DMS53 (cell line): ENCODE measurements around the gene ATP2B2.

Experiments
- DNase-seq: peaks from one replicate; lab custom pipeline; 2025; lab: John Stamatoyannopoulos, UW

ATP2B2 gene

GRCh38 chr3:10400050-10400748 is 105.2 kb downstream of the ATP2B2 start:
- no peak for DNase-seq

- no peak for DNase-seq
Measured at GRCh38 chr3:10399634-10400033, 105.8 kb downstream of the ATP2B2 start.

DNA sequence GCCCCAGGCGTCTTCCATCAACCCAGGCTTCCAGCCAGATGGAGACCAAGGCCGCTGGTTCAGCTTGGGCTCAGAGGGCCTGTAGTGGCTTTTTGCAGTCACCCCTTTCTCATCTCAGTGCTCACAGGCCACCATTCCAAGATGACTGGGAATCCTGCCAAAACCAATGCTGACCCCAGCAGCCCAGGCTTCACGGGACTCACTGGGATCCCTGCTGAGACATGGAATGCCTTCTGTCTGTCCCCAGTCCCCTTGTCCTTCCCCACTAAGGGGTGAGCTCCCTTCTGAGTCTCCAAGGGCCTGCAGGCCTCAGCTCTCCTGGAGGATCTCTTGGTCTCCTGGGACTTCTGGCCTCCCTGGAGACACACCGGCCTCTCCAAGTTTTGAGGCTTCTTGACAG is 107.0 kb downstream of the ATP2B2 start:
- no peak for DNase-seq

DNA sequence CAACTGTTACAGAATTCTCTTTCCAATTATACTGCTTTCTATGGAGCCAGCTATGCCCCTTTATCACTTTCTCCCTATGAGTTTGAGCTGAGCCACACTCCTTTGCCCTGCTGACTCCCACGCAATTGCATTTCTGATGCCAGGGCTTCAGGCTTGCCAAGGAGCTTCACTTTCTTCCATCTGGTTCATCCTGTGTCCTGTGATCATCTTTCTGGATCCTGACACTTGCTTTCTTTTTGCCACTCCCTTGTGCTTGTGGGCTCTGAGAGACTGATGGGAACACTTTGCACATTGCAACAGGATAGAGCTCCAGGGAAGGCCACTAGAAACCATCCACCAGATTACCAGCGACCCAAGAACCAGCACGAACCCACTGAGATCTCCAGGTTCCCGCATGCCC is 107.5 kb downstream of the ATP2B2 start:
- DNase-seq, result no peak

DNA sequence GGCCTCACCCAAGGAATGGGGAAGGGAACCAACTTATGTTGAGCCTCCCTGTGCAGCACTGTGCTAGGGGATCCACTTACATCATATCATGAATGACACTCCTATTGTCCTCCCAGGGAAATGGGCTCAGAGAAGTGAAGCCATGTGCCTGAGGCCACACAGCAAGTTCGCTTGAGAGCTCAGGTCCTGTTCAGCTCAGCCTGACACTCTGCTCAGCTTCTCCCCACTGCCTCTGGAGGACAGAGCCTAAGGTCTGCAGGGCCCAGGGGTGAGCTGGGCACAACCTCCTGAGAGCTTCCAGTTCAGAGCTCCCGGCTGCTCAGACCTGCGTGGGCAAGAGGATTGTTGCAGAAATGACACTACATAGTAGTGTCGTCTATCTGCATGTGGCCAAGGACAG is 108.5 kb downstream of the ATP2B2 start:
- no peak for DNase-seq

GRCh38 chr3:10396083-10396482 is 109.3 kb downstream of the ATP2B2 start:
- DNase-seq, result no peak

GRCh38 chr3:10395671-10396070 is 109.7 kb downstream of the ATP2B2 start:
- no peak for DNase-seq

DNA sequence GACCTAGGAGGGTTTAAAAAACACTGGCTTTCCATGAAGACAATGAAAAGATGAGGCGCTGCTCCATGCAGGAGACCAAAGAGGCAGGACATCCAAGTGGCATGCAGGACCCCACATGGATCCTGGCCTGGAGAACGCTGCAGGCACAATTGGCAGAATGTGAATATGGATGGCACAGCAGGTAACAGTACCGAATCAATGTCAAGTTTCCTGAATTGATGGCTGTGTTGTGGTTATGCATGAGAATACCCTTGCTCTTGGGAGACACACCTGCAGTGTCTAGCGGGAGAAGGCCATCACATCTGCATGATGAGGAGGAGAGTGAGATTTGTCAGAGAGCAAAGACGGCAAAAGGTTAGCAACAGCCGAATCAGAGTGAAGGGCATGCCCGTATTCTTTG is 110.2 kb downstream of the ATP2B2 start:
- DNase-seq, result no peak

- DNase-seq, result no peak
Measured at GRCh38 chr3:10394491-10395025, 110.8 kb downstream of the ATP2B2 start.

GRCh38 chr3:10393514-10393913 is 111.9 kb downstream of the ATP2B2 start:
- no peak for DNase-seq

DNA sequence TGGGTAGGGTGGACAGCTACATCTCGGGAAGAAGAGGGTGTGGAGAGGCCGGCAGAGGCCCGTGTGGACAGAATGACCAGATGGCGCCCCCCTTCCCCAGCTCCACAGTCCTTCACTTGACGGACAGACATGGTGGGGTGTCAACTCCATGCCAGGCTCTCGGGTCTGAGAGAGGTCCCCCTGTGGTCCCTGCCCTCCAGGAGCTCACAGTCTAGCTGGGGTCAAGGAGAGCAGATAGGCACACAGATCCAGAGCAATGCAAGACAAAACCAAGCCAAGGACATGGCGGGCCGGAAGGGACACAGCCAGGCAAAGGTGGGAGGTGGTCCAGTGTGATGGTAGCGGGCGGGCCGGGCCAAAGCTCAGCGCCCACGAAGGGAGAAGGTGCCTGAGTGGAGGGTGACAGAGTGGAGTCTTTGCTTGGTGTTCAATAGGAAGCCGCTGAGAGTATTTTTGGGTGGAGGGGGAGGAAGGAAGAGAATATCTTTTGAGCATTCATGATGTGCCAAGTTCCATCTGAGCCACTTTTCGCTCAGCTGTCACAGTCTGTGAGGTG is 112.4 kb downstream of the ATP2B2 start:
- DNase-seq, result no peak

GRCh38 chr3:10392244-10392643 is 113.1 kb downstream of the ATP2B2 start:
- DNase-seq, result no peak

DNA sequence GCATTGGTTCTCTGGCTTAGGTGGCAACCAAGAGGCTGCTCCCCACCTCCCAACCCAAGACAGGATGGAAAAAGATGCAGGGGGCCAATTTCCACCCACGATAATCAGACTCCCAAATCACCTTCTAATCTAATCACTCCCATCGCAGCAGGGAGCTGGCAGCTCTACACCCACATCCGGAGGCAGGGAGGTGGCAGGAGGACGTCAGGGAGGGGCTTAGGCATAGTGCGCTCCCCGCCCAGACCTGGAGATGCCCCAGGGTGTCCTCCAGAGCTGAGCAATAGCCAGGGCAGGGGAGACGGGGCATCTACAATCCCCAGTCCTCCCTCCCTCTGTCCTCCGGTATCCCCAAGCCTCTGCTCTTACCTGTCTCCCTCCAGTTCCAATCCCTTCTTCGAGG is 114.0 kb downstream of the ATP2B2 start:
- no peak for DNase-seq

DNA sequence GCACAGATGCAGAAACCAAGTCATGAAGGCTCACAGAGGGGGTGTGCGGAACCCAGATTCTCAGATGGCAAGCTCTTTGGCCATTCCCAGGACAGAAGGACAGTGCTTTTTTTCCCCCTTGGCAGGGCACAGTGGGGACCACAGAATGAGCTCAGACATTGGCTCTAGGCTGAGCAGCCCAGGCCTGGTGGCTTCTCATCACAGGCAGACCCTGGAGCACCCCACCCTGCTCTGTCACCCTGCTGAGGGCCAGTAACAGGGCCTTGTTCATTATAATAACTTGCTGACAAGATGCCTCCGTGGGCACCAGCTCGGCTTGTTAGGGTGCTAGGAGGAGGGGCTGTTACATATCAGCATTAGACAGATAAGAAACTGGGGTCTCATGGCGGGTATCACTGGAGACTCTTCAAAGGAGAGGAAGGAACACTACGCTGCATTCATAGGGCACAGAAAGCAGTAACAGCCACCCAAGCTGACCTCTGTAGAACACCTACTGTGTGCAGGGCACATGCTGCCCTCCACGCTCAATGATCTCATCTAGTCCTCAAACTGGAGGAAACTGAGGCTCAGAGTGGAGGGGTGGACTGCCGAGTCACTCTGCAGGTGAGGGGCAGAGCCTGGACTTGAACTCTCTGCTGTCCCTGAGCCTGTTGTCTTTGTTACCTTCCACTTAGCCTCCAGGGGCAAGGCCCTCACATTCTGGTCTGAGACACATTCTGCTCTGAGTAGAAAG is 114.6 kb downstream of the ATP2B2 start:
- DNase-seq, result no peak

DNA sequence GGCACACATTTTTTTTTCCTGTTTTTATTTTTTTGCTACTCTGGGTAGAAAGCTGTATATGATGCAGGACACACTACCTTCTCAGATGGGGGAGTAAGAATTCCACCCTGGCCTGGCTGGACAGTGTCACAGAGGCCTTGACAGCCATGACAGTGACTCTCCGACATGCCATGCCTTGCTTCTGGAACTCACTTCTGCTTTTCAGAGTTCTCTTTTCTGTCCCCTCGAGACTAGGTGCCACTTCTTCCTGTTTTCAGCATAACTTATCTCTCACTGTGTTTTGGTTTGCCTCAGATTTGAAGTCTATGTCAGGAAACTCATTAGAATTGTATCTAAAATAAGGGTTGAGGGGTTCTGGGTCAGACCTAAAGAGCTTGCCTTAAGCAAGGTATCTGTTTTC is 115.4 kb downstream of the ATP2B2 start:
- no peak for DNase-seq

- DNase-seq, result no peak
Measured at GRCh38 chr3:10389339-10389738, 116.0 kb downstream of the ATP2B2 start.

DNA sequence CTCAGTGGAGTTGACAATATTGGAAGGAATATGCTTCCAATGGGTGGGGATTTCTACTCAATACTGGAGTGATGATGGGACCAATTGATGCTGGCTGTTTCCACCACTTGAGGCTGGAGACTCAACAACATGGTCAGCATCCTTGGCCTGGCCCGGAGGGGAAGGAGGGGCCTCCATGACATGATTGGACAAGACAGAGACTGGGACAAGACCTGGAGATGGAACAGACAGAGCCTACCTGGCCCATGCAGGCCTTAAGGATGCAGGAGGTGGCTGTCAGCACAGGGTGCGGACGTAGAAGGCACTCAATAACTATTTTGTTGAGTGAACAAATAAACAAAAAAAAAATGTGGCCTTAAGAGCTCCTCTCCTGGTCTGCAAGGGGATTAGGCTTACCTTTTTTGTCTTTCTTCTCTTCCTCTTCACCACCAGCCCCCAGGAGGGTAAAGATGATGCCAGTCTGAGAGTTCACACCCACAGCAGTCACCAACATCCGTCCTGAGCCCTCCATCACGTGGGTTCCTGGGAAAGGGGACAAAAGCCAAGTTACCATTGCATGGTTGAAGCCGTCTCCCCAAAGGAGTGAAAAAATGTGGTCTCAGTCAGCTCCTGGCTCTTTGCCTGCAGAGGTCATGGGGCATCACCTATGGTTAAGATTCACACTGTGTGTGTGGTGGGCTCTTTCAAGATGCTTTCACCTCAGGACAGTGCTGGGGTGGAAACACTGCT is 117.3 kb downstream of the ATP2B2 start:
- peak; percentile 8 for DNase-seq

GRCh38 chr3:10386121-10386520 is 119.3 kb downstream of the ATP2B2 start:
- no peak for DNase-seq

DNA sequence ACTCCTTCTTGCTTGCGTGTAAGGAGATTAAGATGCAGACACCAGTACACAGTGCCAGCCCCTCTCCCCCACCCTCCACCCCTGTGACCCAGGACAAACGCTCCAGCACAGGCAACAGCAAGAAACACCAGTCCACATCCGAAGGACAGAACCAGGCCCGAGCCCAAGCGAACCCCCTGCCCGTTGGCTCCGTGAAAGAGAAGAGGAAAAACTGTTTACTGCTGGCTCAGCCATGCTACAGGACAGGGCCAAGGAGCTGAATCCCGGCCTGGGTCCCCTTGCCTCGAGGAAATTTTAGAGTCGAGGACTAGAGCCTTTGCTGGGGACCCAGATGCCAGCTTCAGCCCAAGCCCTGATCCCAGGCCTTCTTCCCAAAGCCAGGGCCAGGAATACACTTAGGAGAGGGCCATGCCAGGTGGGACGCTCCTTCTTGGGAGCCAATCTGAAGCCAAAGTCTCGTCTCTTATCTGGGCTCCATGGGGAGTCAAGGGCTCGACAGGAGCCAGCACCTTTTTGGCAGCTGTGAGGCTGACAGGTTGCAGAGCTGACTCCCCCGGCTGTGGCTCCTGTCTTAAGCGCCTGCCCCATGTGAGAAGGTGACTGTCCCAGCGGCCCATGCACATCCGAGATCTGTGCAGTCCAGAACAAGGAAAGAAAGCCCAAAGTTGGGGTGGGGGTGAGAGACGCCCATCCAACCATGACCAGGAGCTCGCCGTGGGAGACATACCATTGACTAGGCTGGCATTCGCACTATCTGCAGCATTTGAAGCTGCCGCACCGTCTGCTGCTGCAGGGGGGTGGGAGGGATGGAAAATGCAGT is 120.6 kb downstream of the ATP2B2 start:
- no peak for DNase-seq

DNA sequence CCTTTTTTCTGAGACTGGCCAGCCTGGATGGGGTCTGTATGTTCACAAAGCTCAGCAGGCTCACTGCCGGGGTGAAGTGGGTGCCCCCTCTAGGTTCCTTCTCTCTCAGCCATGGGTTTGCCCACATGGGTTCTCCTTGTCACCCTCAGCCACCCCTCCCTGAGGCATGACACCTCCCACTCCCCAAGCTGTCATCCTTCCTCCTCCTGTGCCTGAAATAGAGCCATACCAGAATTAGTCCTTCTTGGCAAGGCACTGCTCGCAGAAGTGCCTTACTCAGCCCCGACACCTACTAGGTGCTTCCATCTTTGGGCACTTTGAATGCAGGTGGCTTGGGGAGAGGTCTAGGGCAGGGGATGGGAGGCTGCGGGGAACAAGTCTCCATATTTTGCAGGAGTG is 121.5 kb downstream of the ATP2B2 start:
- no peak for DNase-seq
